ENCODE results near the gene TSPAN18. TPM values are rescaled to one million over a fixed set of nuclear protein-coding genes. Genes with fewer than 3 reads are reported as not detected.

The TSPAN18 gene
- total and polyA plus RNA-seq, 2 experiments from 2014 or later = 68.6 to 82.8 TPM

DNA sequence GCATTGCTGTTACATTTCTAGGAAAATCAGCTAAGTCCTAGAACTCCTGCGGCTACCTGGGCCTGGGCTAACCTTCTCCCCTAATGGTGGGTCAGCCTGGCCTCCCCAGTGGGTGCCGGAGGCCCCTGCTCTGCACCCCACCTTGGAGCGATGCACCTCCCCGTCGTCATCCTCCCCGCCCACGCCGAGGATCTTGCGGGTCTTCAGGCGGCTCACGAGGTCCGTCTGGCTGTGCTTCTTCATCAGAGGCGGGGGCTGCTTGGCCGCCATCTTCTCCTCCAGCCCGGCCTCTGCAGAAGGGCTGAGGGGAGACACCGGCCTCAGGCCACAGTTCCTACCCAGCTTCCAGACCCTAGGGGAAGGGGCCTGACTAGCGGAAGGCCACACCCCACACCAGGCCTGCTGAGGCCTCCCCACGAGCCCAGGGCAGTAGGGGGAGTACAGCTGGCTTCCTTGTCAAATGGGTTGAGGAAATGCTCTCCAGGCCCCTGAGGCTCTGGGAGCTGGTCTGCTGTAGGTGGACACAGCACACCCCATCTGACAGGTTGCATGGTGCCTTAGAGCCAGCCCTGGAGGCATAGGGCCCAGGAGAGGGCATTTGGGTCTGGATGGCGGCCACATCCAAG is 211.4 kb downstream of the TSPAN18 start:
- H3K9me3 ChIP-seq (ENCODE audit: low read depth) = no peaks in the 10 kb centered on the region
- no peaks in the 10 kb centered on the region for H3K36me3 ChIP-seq
- no peak for DNase-seq (ENCODE audit: low read depth in 1 of 2, low spot score in 1 of 2)
- H3K4me3 ChIP-seq = no peak overlapping the region
- H3K4me1 ChIP-seq (ENCODE audit: low read depth) = peaks cover 6% of the 10 kb centered on the region
- no peak overlapping the region for H3K27ac ChIP-seq
- TF ChIP-seq, protein P1, sequence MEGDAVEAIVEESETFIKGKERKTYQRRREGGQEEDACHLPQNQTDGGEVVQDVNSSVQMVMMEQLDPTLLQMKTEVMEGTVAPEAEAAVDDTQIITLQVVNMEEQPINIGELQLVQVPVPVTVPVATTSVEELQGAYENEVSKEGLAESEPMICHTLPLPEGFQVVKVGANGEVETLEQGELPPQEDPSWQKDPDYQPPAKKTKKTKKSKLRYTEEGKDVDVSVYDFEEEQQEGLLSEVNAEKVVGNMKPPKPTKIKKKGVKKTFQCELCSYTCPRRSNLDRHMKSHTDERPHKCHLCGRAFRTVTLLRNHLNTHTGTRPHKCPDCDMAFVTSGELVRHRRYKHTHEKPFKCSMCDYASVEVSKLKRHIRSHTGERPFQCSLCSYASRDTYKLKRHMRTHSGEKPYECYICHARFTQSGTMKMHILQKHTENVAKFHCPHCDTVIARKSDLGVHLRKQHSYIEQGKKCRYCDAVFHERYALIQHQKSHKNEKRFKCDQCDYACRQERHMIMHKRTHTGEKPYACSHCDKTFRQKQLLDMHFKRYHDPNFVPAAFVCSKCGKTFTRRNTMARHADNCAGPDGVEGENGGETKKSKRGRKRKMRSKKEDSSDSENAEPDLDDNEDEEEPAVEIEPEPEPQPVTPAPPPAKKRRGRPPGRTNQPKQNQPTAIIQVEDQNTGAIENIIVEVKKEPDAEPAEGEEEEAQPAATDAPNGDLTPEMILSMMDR (IDR thresholded peaks at IDR 0.05; ENCODE audit: low read depth, low read length) = no peak
- no peaks in the 10 kb centered on the region for H3K27me3 ChIP-seq

DNA sequence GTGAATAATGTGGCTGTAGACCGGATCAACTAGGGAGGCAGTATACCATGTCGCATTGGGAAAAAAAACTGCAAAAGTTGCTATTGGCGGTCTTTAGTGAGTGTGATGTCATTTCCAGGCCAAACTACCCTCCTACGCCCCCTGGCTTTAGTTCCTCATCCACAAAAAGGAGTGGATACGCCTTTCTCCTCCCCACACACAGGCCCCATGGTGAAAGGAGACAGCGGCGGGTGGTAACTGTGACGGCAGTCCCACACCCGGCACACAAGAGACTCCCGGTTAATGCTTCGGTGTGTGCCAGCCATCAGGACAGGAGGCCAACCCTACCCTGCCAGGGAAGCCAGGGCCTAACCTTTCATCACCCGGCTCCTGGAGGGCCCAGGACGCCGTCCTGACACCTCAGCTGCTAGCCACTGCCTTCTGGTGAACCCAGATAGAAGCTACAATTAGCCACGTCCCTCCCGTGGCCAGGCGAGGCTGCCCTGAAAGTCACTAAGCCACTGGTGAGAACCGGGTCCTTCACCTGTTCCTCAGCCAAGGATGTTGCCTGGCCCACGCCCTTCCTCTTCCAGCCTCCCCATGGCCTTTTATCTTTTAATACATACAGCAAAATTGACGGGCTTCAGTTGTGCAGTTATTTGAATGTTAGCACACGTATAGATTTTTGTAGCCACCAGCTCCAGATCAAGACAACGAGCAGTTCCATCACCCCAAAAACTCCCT is 213.1 kb downstream of the TSPAN18 start:
- no peaks in the 10 kb centered on the region for H3K27me3 ChIP-seq
- no peaks in the 10 kb centered on the region for H3K9me3 ChIP-seq (ENCODE audit: low read depth)
- TF ChIP-seq, protein P1 (IDR thresholded peaks at IDR 0.05; ENCODE audit: low read depth, low read length) = peak; percentile 39
- no peaks in the 10 kb centered on the region for H3K36me3 ChIP-seq
- DNase-seq (ENCODE audit: low read depth in 1 of 2, low spot score in 1 of 2) = peak; percentile 36 to 44
- H3K27ac ChIP-seq = no peak overlapping the region
- H3K4me1 ChIP-seq (ENCODE audit: low read depth) = peaks cover 13% of the 10 kb centered on the region
- no peak overlapping the region for H3K4me3 ChIP-seq

DNA sequence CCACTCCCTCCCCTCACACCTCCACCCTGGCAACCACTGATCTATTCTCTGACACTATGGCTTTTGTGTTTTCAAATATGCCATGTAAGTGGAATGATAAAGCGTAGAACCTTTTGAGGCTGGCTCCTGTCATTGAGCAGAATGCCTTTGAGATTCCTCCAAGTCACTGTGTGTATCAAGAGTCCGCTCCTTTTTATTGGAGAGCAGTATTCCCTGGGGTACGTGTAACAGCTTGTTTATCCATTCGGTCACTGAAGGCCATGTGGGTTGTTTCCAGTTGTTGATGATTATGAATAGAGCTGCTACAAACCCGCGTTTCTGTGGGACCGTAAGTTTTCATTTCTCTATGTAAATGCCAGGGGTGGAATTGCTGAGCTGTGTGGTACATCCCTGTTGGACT is 213.6 kb downstream of the TSPAN18 start:
- Histone ChIP-seq H3K4me3 (no peak overlapping the region), H3K27ac (no peak overlapping the region), H3K27me3 (no peaks in the 10 kb centered on the region), H3K4me1 (ENCODE audit: low read depth) (peaks cover 13% of the 10 kb centered on the region), H3K36me3 (no peaks in the 10 kb centered on the region), H3K9me3 (ENCODE audit: low read depth) (no peaks in the 10 kb centered on the region)
- TF ChIP-seq, protein P1 (IDR thresholded peaks at IDR 0.05; ENCODE audit: low read depth, low read length) = no peak
- no peak for DNase-seq (ENCODE audit: low read depth in 1 of 2, low spot score in 1 of 2)

DNA sequence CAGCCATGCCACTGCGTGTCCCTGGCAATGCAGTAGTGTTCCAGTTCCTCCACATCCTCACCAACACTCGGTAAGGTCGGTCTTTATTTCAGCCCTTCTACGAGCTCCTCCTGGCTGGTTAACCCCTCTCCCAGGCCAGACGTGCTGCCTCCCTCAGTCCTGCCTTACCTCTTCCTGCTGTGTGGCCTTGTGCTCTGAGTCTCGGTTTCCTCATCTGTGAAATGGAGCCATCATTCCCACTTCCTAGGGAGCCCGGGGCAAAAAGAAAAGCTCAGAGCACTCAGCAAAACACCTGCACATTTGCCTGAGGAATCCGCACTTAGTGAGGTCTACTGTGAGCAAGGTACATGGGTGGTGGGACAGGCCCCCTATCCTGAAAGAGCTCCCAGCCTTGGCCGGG is 214.1 kb downstream of the TSPAN18 start:
- TF ChIP-seq, protein P1 (IDR thresholded peaks at IDR 0.05; ENCODE audit: low read depth, low read length) = no peak
- H3K27ac ChIP-seq = no peak overlapping the region
- DNase-seq (ENCODE audit: low read depth in 1 of 2, low spot score in 1 of 2) = no peak
- no peaks in the 10 kb centered on the region for H3K36me3 ChIP-seq
- H3K9me3 ChIP-seq (ENCODE audit: low read depth) = no peaks in the 10 kb centered on the region
- H3K4me1 ChIP-seq (ENCODE audit: low read depth) = peaks cover 13% of the 10 kb centered on the region
- H3K4me3 ChIP-seq = no peak overlapping the region
- no peaks in the 10 kb centered on the region for H3K27me3 ChIP-seq

DNA sequence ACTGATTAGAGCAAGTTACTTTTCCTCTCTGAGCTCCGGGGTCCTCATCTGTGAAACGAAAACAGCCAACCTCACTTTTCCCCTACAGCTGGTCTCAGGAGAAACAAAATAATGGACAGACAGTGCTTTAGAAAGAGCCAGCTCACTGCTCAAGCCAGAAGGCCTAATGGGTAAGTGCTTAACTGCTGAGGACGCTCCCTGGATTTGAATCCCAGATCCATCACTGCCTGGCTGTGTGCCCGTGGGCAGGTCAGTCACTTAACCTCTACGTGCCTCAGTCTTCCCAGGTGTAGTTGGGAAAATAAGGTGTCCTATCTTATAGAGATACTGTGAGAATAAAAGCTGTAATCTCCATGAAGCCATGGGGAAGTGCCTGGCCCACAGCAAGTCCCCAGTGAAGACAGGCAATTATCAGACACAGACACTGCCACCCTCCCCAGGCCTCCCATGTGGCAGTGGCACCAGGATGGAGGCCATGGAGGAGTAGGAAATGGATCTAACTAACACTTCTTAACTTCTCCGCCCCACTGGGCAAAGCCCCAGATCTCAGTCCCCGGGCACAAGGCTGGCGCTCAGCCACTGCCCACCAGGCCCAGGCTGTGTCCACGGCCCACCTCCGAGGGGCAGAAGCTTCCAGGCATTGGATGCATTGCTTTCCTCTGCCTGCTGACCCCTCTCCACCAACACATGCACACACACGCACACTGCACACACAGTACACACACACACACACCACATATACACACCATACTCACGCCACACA is 214.7 kb downstream of the TSPAN18 start:
- no peaks in the 10 kb centered on the region for H3K36me3 ChIP-seq
- TF ChIP-seq, protein P1 (IDR thresholded peaks at IDR 0.05; ENCODE audit: low read depth, low read length) = no peak
- peak overlapping the region; percentile 53 for H3K27ac ChIP-seq
- H3K27me3 ChIP-seq = no peaks in the 10 kb centered on the region
- DNase-seq (ENCODE audit: low read depth in 1 of 2, low spot score in 1 of 2) = no peak
- H3K4me3 ChIP-seq = no peak overlapping the region
- H3K4me1 ChIP-seq (ENCODE audit: low read depth) = peaks cover 13% of the 10 kb centered on the region
- no peaks in the 10 kb centered on the region for H3K9me3 ChIP-seq (ENCODE audit: low read depth)

Data from cardiac muscle cell (in vitro differentiated cells and primary cell).